ENCODE data around the gene NRG2. TPM values are rescaled to one million over a fixed set of nuclear protein-coding genes. Genes with fewer than 3 reads are reported as not detected.

NRG2 gene
- polyA plus RNA-seq, 1 of the 3 experiments (the other 2 are of a cell fraction), result 3.7 TPM

GRCh38 chr5:139896718-139897117, 146.4 kb downstream of the NRG2 start:
- 80% methylated on average over 4 of the region's 4 CpGs for WGBS (ENCODE audit: low lambda C conversion rate)
- H3K27me3 ChIP-seq (ENCODE audit: insufficient read depth), result peaks cover 7% of the 10 kb centered on the region; the same call in 1 of the 2 replicates

GRCh38 chr5:139895647-139896046, 147.5 kb downstream of the NRG2 start:
- Histone ChIP-seq H3K9me3 (no peaks in the 10 kb centered on the region), H3K9me2 (no peaks in the 10 kb centered on the region), H3K27me3 (ENCODE audit: insufficient read depth) (no peaks in the 10 kb centered on the region), H3K4me1 (ENCODE audit: control insufficient read depth in 1 of 2, insufficient read depth in 2 of 2, low read depth in 1 of 2, low read length in 1 of 2) (peaks cover 0 to 65% of the 10 kb centered on the region in 2 experiments; a peak in 2 of 4 replicates), H3F3A (replicated peaks; ENCODE audit: insufficient read depth) (no peaks in the 10 kb centered on the region), H3K4me3 (ENCODE audit: low read depth in 2 of 2, low read length in 1 of 2) (no peak overlapping the region), H3K36me3 (replicated peaks in 1 of 2; ENCODE audit: control insufficient read depth in 1 of 2, insufficient read depth in 2 of 2, low read length in 1 of 2) (no peaks in the 10 kb centered on the region), H3K9ac (no peak overlapping the region), H2AFZ (ENCODE audit: low read depth) (no peak overlapping the region), H3K79me2 (ENCODE audit: insufficient read depth) (no peaks in the 10 kb centered on the region), H3K27ac (ENCODE audit: low read depth in 2 of 2, low read length in 1 of 2) (peak overlapping the region in 1 of 2 experiments; percentile 97; a peak in 2 of 4 replicates), H3K4me2 (no peak overlapping the region), H4K20me1 (ENCODE audit: insufficient read depth) (no peaks in the 10 kb centered on the region)
- CTCF ChIA-PET, result interaction anchor here (0.7 to 9.6 kb wide), 10 partner anchors 10 to 130 kb away, joined by 3 to 79 read pairs (median 8); no protein-coding TSS in a partner anchor
- TF ChIP-seq EP300 (IDR thresholded peaks at IDR 0.05; ENCODE audit: borderline replicate concordance in 1 of 2, low read depth in 1 of 2, low read length in 1 of 2), result peak in 1 of 2 experiments; percentile 38; a peak in 1 of 4 replicates
- no peak for TF ChIP-seq CHD2 (IDR thresholded peaks at IDR 0.05; ENCODE audit: low read length, partially characterized antibody)
- TF ChIP-seq SMC3 (IDR thresholded peaks at IDR 0.05; ENCODE audit: low read depth, low read length), result no peak
- TF ChIP-seq MAX (IDR thresholded peaks at IDR 0.05; ENCODE audit: low read depth), result no peak
- POLR2A ChIA-PET, result no interaction called here
- 71% methylated on average over 2 of the region's 2 CpGs for WGBS (ENCODE audit: low lambda C conversion rate)
- DNase-seq, result no peak

More at GRCh38 chr5:139896718-139897117, 146.4 kb downstream of the NRG2 start:
- CTCF ChIA-PET, result interaction anchor here (2.2 to 9.6 kb wide), 3 partner anchors 71 to 131 kb away, joined by 7 to 79 read pairs (median 62); no protein-coding TSS in a partner anchor
- DNase-seq, result no peak
- H3F3A ChIP-seq (replicated peaks; ENCODE audit: insufficient read depth), result no peaks in the 10 kb centered on the region
- peaks cover 0 to 72% of the 10 kb centered on the region in 2 experiments; a peak in 2 of 4 replicates for H3K4me1 ChIP-seq (ENCODE audit: control insufficient read depth in 1 of 2, insufficient read depth in 2 of 2, low read depth in 1 of 2, low read length in 1 of 2)
- no peak for TF ChIP-seq FOXM1 (IDR thresholded peaks at IDR 0.05; ENCODE audit: low read depth)
- TF ChIP-seq RFX5 (IDR thresholded peaks at IDR 0.05; ENCODE audit: low read length), result no peak
- no peak for TF ChIP-seq YY1 (IDR thresholded peaks at IDR 0.05; ENCODE audit: low read depth)
- no peak for TF ChIP-seq NFIC (IDR thresholded peaks at IDR 0.05; ENCODE audit: borderline replicate concordance)
- TF ChIP-seq EP300 (IDR thresholded peaks at IDR 0.05; ENCODE audit: borderline replicate concordance in 1 of 2, low read depth in 1 of 2, low read length in 1 of 2), result no peak
- TF ChIP-seq FOSL2 (IDR thresholded peaks at IDR 0.05; ENCODE audit: borderline replicate concordance, low read depth), result no peak
- TF ChIP-seq POLR2AphosphoS5 (IDR thresholded peaks at IDR 0.05; ENCODE audit: low read depth, low read length), result no peak
- TF ChIP-seq TEAD4 (IDR thresholded peaks at IDR 0.05; ENCODE audit: borderline replicate concordance, insufficient read depth), result no peak
- no peak for TF ChIP-seq PBX3 (IDR thresholded peaks at IDR 0.05)
- no peak overlapping the region; a peak in 1 of 4 replicates for H3K27ac ChIP-seq (ENCODE audit: low read depth in 2 of 2, low read length in 1 of 2)
- H3K9me3 ChIP-seq, result no peaks in the 10 kb centered on the region
- H3K4me2 ChIP-seq, result no peak overlapping the region
- H3K9me2 ChIP-seq, result no peaks in the 10 kb centered on the region
- POLR2A ChIA-PET, result no interaction called here
- H2AFZ ChIP-seq (ENCODE audit: low read depth), result no peak overlapping the region
- no peaks in the 10 kb centered on the region for H4K20me1 ChIP-seq (ENCODE audit: insufficient read depth)
- H3K36me3 ChIP-seq (replicated peaks in 1 of 2; ENCODE audit: control insufficient read depth in 1 of 2, insufficient read depth in 2 of 2, low read length in 1 of 2), result no peaks in the 10 kb centered on the region
- no peaks in the 10 kb centered on the region for H3K79me2 ChIP-seq (ENCODE audit: insufficient read depth)
- H3K9ac ChIP-seq, result no peak overlapping the region
- H3K4me3 ChIP-seq (ENCODE audit: low read depth in 2 of 2, low read length in 1 of 2), result no peak overlapping the region
